KG1 (cell line): Measurements from ENCODE around the gene OSCAR.

ENCODE experiments used
- DNase-seq: peaks from one replicate; lab custom pipeline; 2025; lab: John Stamatoyannopoulos, UW

OSCAR gene, protein sequence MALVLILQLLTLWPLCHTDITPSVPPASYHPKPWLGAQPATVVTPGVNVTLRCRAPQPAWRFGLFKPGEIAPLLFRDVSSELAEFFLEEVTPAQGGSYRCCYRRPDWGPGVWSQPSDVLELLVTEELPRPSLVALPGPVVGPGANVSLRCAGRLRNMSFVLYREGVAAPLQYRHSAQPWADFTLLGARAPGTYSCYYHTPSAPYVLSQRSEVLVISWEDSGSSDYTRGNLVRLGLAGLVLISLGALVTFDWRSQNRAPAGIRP

DNA sequence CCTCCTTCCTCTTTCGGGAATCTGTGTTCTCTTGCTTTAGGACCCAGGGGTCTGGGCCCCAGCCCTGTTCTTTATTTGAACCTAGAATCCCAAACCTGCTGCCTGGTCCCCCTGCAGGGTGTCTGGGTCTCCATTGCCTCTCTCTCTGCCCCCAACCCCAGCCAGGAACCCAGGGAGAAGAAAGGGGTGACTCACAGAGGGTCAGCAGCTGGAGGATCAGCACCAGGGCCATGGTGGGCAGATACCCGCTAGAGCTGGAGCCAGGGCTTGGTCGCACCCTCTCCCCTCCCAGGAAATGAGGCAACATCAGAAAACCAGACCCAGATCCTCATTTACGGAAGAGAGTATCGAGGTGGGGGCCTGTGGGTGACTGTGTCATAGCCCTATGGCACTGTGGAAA, at the start of gene OSCAR:
OSCAR (minus strand) TSS at position 243 of the 400 bp plus-strand sequence; CDS start at position 232, 11 bp downstream.
- DNase-seq = no peak

DNA sequence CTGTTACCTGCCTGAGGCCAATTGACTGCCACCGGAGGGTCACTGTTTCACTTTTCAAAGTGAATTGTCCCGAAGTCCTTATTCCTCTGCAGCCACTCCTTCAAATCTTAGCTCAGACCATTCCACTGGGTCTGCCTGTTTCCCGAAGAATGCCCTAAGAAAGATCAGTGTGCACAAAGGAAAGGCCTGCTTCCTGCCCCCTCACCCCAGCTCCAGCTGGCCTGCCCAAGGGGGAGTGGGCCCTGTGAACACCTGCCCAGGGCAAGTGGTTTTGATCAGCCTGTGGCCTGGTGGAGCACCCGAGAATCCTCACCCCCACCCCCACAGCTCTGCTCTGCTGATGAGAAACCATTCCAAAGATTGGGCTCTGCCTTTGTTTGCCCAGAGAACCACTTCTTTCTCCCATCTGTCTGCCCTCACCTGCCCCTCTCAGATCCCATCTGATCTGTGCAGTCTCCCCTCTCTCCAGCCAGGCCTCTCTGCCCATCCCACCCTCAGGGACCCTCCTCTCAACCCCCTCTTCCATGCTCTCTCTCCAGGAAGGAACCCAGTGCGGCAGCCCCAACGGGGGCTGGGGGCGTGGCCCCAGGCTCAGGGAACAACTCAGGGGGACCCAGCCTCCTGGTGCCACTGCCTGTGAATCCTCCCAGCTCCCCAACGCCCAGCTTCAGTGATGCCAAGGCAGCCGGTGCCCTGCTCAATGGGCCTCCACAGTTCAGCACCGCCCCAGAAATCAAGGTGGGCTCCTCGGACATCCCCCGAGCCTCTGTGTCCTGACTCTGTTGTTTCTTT, 48.6 kb upstream of the OSCAR start:
- no peak for DNase-seq

- no peak for DNase-seq
These were observed 47.6 kb upstream of the OSCAR start for GRCh38 chr19:54148158-54148557.

DNA sequence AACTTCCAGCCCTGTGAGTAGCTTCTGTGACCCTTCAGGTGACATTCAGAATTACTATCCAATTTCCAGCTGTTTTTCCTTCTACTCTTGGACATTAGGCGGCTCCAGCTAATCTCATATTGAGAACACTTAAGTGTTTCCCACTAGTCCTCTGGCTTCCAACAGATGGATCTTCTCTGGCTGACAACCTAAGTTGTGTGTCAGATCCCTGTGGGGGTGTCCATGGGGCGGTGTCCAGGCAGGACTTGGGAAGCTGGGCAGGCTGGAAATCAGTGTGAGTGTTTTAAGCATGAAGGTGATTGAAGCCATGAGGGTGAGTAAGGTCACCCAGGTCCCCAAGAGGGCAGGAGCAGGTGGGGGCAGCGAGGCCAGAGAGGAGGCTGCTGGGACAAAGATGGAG, 47.1 kb upstream of the OSCAR start:
- DNase-seq = no peak

DNA sequence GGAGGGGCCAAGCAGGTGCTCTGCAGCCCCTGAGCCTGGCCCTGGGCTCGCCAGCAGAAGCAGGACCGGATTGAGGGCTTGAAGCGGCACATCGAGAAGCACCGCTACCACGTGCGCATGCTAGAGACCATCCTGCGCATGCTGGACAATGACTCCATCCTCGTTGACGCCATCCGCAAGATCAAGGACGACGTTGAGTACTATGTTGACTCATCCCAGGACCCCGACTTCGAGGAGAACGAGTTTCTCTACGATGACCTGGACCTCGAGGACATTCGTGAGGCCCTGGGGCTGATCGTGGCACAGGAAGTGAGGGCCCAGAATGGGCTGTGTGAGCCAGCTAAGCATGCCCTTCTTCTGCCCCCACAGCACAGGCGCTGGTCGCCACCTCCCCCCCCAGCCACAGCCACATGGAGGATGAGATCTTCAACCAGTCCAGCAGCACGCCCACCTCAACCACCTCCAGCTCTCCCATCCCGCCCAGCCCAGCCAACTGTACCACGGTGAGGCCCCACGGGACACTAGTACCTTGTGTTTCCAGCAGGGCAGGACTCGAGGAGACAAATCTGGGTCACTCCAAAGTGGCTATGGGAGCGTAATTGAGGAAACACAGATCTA, 45.0 kb upstream of the OSCAR start:
- DNase-seq = no peak

DNA sequence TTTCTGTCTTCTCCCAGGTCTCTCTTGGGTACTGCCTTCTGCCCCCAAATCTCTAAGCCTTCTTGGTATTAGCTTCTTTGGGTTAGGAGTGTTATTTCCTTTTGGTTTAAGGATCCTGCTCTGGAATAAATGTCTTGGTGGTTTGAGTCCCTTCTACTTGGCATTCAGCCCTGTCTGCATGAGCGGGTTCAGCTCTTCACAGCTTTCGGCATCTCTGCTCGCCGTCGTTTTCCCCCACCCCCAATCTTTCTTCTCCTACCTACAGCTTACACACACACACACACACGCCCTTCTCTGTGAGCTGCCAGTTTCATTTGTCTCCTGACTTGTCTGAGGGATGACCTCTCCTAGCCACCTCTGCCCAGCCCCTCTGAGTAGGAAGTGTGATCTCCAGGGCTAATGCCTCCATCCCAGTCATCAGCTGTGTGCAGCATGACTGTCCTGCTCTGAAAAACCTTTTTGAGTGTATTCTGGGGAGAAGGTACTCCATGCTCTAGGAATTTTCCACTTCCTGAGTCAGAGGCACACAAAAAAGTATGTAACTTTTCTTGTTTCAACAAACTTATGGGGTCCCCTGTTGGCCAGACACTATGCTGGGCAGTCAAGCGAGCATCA, 41.7 kb upstream of the OSCAR start:
- no peak for DNase-seq

DNA sequence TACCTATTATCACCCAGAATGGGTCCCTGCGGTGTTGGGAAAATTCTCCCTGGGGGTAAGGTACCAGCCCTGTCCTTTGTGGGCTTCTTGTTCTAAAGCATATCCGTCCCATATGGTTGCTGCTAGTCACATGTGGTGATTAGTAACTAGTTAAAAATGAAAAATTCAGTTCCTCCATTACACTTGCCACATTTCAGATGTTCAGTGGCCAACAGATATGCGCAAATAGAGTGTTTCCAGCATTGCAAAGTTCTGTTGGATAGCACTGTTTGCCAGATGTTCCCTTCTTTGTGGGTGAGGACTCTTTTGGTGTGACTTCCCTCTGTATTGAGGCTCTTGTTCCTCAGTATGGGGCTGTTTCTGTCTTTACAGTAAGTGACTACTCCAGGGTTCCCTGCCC, 40.8 kb upstream of the OSCAR start:
- no peak for DNase-seq

DNA sequence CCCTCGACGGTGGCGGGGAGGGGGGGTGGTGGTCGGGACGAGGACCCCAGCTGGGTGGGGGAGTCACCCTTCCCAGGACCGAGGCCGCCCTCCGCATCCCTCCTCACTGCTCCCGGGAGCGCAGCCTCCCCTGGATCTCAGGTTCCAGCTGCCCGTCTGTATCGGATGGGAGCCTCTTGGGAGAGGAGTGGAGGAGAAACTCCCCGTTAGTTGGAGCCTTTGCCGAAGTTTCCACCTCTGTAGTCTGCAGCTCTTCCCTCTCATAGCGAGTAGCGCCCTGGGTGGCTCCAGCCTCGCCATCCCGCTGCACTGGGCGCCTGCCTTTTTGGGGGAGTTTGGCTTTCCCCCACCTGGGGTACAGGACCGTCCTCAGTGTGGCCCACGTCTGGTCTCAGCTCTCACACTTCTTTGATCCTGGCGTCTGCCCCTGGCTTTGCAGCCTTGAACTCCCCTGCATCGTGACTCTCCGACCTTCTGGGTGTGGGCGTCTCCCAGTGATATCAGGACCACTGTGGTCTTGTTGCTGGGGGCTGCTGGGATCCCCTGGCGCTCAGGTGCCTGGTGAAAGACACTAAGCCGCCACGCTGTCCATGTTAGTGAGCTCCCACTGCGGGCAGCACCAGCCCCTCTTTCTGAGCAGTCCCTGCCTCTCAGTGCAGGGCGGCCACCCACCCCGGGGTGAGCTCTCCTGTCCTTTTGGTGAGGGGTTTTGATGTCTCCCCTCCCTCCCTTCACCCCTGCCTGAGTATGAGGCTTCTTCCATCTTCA, 38.1 kb upstream of the OSCAR start:
- DNase-seq = no peak

DNA sequence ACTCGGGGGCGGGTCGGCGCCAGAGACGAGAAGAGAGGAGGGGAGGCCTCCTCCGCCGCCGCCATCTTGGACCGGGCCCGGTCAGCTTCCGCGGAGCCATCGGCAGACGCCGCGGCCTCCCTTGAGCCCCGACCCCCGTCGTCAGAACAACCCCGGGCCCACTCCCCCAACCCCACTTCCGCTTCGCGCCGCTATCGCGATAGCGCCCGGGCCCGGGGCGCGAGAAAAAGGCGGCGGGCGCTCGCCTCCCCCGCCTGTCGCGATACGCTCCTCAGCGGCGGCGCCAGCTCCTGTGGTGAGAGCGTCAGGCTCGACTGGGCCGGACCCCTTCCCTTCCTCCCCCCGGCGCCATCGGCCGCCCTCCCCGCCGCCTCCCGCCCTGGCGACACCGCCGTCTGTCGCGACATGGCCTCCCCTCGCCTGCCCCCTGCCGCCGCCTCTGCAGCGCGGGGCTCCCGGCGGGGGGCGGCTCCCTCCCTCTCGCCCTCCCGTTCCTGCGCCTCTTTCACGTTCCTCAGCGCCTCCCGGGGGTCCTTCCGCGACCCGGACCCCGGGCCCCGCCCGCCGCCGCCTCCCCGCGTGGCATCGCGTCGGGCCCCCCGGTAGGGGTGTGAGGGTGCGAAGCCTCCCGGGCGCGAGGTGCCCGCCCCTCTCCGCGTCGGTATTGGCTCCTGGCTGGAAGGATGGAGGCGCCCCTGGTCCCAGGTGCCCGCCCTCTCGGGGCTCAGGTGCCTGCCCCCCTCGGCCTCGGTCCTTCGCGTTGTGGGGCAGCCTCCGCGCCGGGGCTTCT, 37.3 kb upstream of the OSCAR start, which contains the start of gene CNOT3:
CNOT3 (plus strand) TSS at position 64 of the 790 bp plus-strand sequence. CDS start 5,217 bp downstream, outside the sequence.
- no peak for DNase-seq

- DNase-seq = peak; percentile 100
These were observed 36.5 kb upstream of the OSCAR start for GRCh38 chr19:54136864-54137698.

DNA sequence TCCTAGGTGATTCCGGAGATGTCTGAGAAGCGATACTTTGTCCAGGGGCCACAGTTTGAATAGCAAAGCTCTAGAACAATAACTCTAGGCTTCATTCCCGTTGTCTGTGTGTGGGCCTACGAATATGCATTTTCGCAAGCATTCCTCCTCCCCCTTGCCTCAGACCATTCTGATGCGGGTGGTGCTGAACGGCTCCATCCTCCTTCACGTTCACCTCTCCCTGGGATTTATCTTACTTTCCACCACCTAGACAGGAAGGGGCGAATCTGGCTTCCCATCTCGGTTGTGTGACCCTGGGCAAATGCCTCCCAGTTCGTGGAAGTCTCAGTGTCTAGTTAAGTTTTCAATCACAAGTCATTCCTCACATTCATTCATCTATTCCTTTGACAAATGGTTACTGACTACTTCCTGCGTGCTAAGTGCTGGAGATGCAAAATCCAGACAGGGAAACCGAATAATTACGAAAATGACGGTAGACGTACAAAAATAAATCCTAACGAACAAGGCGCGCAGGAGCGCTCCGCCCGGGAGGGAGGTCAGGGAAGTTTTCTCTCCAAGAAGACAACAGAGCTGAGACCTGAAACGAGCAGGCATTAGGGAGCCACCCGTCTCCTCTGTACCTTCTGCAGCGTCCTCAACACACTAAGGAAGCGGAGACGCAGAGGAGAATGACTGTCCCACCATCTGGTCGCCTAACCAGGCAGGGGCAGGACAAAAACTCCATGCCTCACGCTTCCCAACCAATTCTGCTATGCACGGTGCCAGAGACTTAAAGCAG, 35.7 kb upstream of the OSCAR start:
- peak; percentile 68 for DNase-seq

DNA sequence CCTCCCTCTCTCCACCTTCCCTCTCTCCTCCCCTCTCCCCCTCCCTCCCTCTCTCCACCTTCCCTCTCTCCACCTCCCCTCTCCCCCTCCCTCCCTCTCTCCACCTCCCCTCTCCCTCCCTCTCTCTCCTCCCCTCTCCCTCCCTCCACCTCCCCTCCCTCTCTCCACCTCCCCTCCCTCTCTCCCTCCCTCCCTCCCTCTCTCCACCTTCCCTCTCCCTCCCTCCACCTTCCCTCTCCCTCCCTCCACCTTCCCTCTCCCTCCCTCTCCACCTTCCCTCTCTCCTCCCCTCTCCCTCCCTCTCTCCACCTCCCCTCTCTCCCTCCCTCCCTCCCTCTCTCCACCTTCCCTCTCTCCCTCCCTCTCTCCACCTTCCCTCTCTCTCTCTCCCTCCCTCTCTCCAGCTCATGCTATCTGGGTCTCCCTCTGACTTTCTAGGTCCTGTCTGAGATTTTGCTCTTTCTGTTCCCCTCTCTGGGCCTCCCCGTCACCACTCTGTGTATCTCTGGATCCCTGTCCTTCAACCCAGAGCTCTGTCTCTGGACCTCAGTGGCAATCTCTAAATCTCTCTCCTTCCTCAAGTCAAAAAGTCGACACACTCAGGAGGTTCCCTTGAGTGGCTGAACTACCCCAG, 33.5 kb upstream of the OSCAR start:
- DNase-seq = no peak

DNA sequence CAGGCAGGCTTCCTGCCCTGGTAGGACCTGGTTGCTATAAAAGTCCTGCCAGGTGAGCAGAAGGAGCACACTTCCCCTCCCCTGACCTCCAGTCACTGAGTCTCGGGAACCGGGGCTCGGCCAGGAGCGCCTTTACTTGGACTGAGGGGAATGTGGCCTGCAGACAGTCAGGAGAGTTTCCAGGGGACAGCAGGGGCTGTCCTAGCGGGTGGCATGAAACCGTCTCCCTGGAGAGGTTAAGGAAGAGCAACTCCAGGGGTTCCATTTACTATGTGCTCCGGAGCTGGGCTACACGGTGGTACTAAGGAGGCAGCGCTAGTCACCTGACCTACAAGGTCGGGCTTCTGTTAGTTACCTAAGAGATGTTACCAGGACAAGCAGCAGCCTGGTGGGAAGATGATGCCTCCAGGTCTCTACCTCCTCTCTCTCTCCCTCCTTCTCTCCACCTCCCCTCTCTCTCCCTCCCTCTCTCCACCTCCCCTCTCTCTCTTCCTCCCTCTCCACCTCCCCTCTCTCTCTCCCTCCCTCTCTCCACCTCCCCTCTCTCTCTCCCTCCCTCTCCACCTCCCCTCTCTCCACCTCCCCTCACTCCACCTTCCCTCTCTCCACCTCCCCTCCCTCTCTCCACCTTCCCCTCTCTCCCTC, 32.8 kb upstream of the OSCAR start:
- no peak for DNase-seq

GRCh38 chr19:54129617-54129996, 29.0 kb upstream of the OSCAR start:
- no peak for DNase-seq

DNA sequence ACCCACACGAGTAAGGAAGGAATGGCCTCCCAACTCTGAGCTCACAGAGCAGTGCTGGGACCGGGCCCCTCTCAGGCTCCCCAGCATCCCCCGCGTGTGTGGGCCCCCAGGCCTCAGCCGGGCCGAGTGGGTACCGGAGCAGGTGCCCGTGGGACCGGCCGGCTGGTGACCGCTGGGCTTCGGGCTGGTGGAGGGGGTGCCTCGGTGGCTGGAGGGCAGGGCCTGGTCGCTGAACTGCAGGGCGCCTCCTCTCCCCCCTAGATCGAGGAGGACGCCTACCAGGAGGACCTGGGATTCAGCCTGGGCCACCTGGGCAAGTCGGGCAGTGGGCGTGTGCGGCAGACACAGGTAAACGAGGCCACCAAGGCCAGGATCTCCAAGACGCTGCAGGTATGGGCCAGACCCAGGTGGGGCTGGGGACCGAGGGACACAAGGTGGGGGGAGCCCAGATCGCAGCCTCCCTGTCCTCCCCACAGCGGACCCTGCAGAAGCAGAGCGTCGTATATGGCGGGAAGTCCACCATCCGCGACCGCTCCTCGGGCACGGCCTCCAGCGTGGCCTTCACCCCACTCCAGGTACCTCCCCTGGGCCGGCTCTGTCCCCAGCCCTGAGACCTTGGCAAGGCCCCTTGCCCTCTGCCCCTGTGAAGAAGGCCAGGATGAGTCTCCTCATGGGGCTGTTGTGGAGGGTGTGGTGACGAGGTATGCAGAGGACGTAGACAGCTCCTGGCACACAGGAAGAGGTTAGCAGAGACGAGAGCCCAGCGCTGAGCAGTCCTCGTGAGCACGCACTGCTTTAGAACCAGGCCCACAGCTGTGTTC, 28.4 kb upstream of the OSCAR start:
- no peak for DNase-seq

DNA sequence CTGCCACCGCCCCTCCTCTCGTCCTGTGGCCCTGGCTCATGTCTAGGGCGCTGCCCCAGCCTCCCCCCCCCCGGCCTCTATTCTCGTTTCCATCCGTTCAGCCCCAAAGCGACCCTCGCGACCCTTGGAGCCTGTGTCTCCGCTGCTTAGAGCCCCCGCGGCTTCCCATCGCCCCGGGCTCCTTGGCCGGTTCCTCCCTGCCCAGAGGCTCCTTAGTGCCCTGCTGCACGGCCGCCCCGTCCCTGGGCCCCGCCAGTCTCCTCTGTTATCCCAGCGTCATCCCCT, 27.8 kb upstream of the OSCAR start:
- DNase-seq = no peak

- DNase-seq = no peak
These were observed 27.3 kb upstream of the OSCAR start for GRCh38 chr19:54127688-54128440.
